Ovary (tissue), 3 donors: ENCODE measurements around the gene LGALS3.

Source experiments
- POLR2A ChIP-seq: fragments of 450-650 bp; IDR thresholded peaks from one replicate; pipeline ENCODE4 v1.6.1; 2017; ENCODE audit warnings: antibody characterized with exemption, mild to moderate bottlenecking, moderate library complexity
- TF ChIP-seq, protein P1 (sequence below), 3 donors: fragments of 450-650 bp in 2 of 3; fragments of 200-600 bp in 1 of 3; IDR thresholded peaks; one replicate each; pipeline versions ENCODE4 v1.5.1 to v1.8.0; 2016 to 2022; ENCODE audit warnings: antibody characterized with exemption in 3 of 3, mild to moderate bottlenecking in 1 of 3
- donor health status: DM: no; HTN: no; CAD: no.

DNA sequence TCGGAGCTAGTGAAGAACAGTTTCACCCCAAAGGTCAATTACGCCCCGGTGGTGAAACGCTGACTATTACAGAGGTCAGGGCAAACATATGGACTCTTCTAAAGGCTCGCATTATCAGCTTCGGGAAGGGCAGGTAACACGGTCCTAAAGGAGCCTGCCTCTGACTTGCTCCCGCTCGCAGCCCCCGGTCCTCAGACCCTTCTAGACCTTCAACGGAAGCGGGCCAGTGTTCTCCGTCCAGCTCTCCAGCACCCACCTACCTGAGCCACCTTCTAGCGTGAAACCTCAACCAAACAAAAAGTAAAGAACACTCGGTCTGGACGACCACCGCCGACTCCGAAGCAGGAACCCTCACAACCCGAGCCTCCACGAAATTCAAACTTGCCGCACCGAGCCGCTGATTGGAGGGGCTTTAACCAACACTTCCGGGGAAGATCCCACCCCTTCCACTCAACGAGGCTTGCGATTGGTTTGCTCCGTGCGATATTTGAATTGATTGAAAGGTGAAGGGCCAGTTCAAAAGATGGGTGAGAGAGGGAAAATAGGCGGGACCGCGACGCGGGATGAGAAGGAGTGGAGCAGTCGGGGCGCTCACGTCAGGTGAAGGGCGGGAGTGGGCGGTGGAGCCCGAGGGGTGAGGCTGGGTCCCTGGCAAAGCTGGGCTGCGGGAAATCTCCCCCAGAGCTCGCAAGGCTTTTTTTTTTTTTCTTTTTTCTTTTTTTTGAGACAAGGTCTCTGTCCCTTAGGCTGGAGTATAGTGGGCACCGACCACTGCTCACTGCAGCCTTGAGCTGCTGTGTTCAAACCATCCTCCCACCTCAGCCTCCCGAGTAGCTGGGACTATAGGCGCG is 62.4 kb downstream of the LGALS3 start, which contains the start of gene DLGAP5:
- TF ChIP-seq, protein P1, sequence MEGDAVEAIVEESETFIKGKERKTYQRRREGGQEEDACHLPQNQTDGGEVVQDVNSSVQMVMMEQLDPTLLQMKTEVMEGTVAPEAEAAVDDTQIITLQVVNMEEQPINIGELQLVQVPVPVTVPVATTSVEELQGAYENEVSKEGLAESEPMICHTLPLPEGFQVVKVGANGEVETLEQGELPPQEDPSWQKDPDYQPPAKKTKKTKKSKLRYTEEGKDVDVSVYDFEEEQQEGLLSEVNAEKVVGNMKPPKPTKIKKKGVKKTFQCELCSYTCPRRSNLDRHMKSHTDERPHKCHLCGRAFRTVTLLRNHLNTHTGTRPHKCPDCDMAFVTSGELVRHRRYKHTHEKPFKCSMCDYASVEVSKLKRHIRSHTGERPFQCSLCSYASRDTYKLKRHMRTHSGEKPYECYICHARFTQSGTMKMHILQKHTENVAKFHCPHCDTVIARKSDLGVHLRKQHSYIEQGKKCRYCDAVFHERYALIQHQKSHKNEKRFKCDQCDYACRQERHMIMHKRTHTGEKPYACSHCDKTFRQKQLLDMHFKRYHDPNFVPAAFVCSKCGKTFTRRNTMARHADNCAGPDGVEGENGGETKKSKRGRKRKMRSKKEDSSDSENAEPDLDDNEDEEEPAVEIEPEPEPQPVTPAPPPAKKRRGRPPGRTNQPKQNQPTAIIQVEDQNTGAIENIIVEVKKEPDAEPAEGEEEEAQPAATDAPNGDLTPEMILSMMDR (IDR thresholded peaks at IDR 0.05): no peak
- TF ChIP-seq POLR2A: peak; percentile 28
